Stimulated activated CD8-positive, alpha-beta memory T cell treated with anti-CD3 and anti-CD28 coated beads, Interleukin-7, amount 100 ng/mL, for 4 hours (primary cell): ENCODE measurements around the gene FRA10AC1.

Experiments used
- DNase-seq, 2 donors: peaks; one replicate each; pipeline ENCODE4 v3.0.0-alpha.2; 2020; ENCODE audit warnings: low read depth in 2 of 2

Gene FRA10AC1

DNA sequence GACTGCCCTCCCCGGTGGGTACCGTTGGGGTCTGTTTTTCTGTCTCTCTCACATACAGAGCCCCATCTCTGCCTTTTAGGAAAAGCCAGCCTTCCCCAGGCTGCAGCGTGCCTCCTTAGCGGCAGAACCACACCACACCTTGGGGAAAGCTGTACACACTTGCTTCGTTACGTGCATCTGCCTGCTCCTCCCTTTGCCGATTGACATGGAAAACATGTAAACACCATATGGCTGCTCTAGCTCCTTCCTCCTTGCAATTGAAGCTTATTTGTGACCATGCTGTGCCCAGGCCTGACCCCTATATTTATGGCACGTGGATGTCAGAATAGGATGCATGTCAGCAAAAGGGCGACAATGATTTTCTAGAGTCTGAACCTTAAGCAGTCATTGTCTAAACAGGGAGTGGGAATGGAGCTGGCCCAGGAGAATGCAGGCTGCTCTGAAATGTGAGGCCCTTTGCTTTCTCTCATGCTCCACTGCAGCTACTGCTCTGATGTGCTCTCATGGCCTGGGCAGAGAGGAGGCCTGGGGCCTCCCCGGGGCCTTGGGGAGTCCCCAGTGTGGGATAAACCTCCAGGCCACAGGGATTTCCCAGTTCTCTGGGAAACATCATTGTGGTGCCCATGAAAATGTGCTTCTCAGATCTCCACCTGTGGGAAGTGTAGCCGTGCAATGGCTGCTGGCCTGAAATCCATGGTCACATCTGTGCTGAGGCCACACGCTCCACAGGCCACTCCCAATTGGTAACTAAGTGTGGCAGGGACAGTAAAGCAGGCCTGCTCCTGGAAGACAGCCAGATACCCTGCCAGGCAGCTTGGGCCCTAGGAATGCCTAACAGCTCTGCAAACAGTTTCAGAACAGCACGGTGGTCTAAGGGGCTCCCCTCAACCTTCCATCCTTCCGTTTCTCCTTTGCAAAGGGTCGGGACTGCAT lies 71.5 kb downstream of the FRA10AC1 start:
- no peak for DNase-seq

DNA sequence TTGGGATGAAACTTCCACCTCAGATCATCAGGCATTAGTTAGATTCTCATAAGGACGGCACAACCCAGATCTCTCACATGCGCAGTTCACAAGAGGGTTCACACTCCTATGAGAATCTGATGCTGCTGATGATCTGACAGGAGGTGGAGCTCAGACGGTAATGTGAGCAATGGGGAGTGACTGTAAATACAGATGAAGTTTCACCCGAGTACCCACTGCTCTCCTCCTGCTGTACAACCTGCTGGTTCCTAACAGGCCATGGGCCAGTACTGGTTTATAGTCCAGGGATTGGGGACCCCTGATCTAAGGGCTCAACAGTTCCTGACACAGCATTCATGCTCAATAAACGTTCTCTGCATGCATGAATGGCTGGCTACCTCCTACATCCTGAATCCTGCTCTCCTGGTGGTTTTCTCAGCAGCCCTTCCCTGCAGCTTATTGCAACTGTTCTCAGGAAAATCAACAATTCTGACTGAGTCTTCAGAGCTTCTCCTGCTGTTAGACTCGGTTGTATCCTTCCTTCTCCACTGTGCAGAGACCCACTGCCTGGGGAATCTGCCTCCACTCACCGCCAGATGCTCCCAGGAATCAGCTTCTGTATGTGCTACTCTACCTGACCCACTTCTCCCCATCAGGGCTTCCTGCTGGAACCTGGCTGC lies 72.6 kb downstream of the FRA10AC1 start:
- DNase-seq: no peak

GRCh38 chr10:93628858-93629257 lies 73.5 kb downstream of the FRA10AC1 start:
- DNase-seq: no peak

DNA sequence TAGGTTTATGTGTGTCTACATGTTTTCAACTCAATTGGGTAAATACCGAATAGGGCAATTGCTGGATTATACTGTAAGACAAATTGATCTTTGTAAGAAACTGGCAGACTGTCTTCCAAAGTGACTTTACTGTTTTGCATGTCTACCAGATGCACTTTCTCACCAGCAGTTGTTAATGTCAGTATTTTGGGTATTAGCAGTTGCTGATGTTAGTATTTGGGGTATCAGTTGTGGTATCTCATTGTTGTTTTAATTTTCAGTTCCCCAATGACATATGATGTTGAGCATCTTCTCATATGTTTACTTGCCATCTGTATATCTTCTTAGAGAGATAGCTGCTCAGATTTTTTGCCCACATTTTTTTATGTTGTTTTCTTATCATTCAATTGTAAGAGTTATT lies 79.5 kb downstream of the FRA10AC1 start:
- DNase-seq: no peak

- DNase-seq: no peak
Measured at GRCh38 chr10:93620925-93621324, 81.5 kb downstream of the FRA10AC1 start.
